ENCODE data around the gene AMBP. TPM values are rescaled to one million over a fixed set of nuclear protein-coding genes. Genes with fewer than 3 reads are reported as not detected.

AMBP gene
- total RNA-seq, 1 experiment from 2014 or later, result 0.20 TPM

DNA sequence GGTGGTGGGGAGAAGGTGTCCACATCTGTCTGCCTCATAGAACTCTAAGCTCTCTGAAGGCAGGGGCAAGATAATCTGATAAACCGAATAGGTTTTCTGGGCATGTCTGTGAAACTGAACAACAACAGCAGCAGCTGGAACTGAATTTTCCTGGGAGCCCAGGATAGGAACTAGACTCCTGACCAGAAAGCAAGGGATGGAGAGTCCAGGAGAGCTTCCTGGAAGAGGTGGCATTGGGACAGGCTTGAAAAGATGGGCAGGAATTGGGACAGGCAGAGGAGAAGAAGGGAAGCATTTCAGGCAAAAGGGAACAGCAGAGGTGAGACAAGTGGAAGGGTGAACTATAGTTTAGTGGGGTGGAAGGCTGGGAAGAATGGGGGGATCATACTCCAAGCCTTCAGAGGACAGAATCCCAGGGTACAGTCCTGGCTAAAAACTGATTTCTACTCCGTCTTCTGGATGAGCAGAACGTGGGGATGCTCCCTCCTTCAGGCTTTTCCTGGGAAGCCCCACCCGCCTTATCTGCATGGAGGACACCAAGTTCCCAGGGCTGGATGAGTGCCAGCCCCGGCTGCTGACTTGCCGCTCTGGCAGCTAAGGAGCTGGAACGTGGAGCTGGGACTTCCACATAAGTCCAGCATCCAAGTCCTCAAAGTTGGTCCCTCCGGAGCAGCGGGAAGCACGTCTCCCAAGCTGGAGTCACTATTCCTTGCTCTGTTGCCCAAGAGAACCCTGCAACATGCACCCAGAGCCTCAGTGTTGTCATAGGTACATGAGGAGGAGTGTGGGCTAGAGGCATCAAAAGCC, 34.9 kb upstream of the AMBP start:
- no peaks in the 10 kb centered on the region for H3K23me2 ChIP-seq (ENCODE audit: insufficient read length, low read depth, low read length, poor library complexity, severe bottlenecking)
- no CpG with 5 or more reads among the region's 10 CpGs for WGBS (ENCODE audit: extremely low coverage, insufficient read length, low lambda C conversion rate)
- no peak overlapping the region for H2BK20ac ChIP-seq (ENCODE audit: low read depth, low read length, poor library complexity, severe bottlenecking)
- Mint-ChIP-seq H3K9me3 (no peaks in the 10 kb centered on the region), H3K4me3 (no peak overlapping the region), H3K36me3 (ENCODE audit: insufficient read depth in 1 of 3, low read depth in 3 of 3) (no peaks in the 10 kb centered on the region), H3K4me1 (peaks cover 17 to 19% of the 10 kb centered on the region in 2 experiments), H3K27ac (no peak overlapping the region), H3K27me3 (ENCODE audit: low read depth) (peaks cover 62% of the 10 kb centered on the region)
- no peak overlapping the region for H2BK120ac ChIP-seq (ENCODE audit: low read depth, low read length, poor library complexity, severe bottlenecking)
- no peak overlapping the region for H3K27ac ChIP-seq (ENCODE audit: insufficient read length, low read depth, low read length)
- no peak overlapping the region for H2BK12ac ChIP-seq (ENCODE audit: insufficient read length, low read depth, low read length)
- no peak overlapping the region for H4K5ac ChIP-seq (ENCODE audit: insufficient read length, low read depth, low read length)
- no peak overlapping the region; the same call in 1 of the 2 replicates for H3K14ac ChIP-seq (ENCODE audit: insufficient read depth, low read length)
- no peaks in the 10 kb centered on the region; the same call in 1 of the 2 replicates for H3K27me3 ChIP-seq (ENCODE audit: insufficient read depth, low read length)
- H3K23ac ChIP-seq (ENCODE audit: insufficient read length, low read depth, low read length), result no peak overlapping the region
- H3K18ac ChIP-seq (ENCODE audit: insufficient read length, low read depth, low read length), result no peak overlapping the region
- TF ChIP-seq, protein P1, sequence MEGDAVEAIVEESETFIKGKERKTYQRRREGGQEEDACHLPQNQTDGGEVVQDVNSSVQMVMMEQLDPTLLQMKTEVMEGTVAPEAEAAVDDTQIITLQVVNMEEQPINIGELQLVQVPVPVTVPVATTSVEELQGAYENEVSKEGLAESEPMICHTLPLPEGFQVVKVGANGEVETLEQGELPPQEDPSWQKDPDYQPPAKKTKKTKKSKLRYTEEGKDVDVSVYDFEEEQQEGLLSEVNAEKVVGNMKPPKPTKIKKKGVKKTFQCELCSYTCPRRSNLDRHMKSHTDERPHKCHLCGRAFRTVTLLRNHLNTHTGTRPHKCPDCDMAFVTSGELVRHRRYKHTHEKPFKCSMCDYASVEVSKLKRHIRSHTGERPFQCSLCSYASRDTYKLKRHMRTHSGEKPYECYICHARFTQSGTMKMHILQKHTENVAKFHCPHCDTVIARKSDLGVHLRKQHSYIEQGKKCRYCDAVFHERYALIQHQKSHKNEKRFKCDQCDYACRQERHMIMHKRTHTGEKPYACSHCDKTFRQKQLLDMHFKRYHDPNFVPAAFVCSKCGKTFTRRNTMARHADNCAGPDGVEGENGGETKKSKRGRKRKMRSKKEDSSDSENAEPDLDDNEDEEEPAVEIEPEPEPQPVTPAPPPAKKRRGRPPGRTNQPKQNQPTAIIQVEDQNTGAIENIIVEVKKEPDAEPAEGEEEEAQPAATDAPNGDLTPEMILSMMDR (conservative IDR thresholded peaks at IDR 0.05), result no peak
- no peak overlapping the region for H3K4ac ChIP-seq (ENCODE audit: low read depth, low read length)
- no peak overlapping the region for H2AFZ ChIP-seq (ENCODE audit: low read length)
- no peak overlapping the region for H2AK5ac ChIP-seq (ENCODE audit: insufficient read length, low read length)
- no peak for DNase-seq
- no peaks in the 10 kb centered on the region for H3K79me1 ChIP-seq (ENCODE audit: insufficient read depth, low read depth, low read length, poor library complexity, severe bottlenecking)
- H3K79me2 ChIP-seq (ENCODE audit: insufficient read depth, low read length), result no peaks in the 10 kb centered on the region
- H3K4me2 ChIP-seq (ENCODE audit: insufficient read depth, insufficient read length, low read length), result no peak overlapping the region
- no peak overlapping the region for H3K56ac ChIP-seq (ENCODE audit: insufficient read length, low read depth, low read length)
- H4K8ac ChIP-seq (replicated peaks; ENCODE audit: insufficient read length, low read depth, low read length), result no peak overlapping the region
- H2BK15ac ChIP-seq (ENCODE audit: low read depth, low read length), result no peak overlapping the region
- no peak overlapping the region for H4K91ac ChIP-seq (ENCODE audit: insufficient read length, low read depth, low read length)
- no peak overlapping the region for H3T11ph ChIP-seq (ENCODE audit: low read length)
- H4K20me1 ChIP-seq (ENCODE audit: control insufficient read depth, insufficient read depth, insufficient read length), result no peaks in the 10 kb centered on the region
- H3K9me3 ChIP-seq (ENCODE audit: control insufficient read depth, low read depth, low read length), result no peaks in the 10 kb centered on the region
- H3K9ac ChIP-seq (ENCODE audit: extremely low read depth, insufficient read length, low read length), result no peak overlapping the region
- no peaks in the 10 kb centered on the region for H3K4me1 ChIP-seq (ENCODE audit: insufficient read depth, low read length)
- no peak overlapping the region for H2BK5ac ChIP-seq (ENCODE audit: insufficient read length, low read length)
